GM23338 (cell line): ENCODE data around the gene HPGD.

ENCODE experiments used
- CREB1 ChIP-seq: fragments of 250-450 bp; sonication (Bioruptor Pico); IDR thresholded peaks from 2 replicates; pipeline ENCODE4 v1.5.0; 2020; ENCODE audit warnings: low read depth, mild to moderate bottlenecking, moderate library complexity
- CTCF ChIP-seq, 2 experiments: fragments of 200-600 bp in 1 of 2; sonication (generic) in 1 of 2; conservative IDR thresholded peaks; 2 replicates each; pipeline versions ENCODE4 v1.5.1 to v1.6.1; 2016 to 2017; ENCODE audit warnings: antibody characterized with exemption in 2 of 2, low read depth in 2 of 2, mild to moderate bottlenecking in 2 of 2, moderate library complexity in 1 of 2
- ETS1 ChIP-seq: IDR thresholded peaks from 2 replicates; pipeline ENCODE4 v1.6.1; 2016; ENCODE audit warnings: antibody characterized with exemption
- EZH2 ChIP-seq: fragments of 200-600 bp; sonication (generic); IDR thresholded peaks from one replicate; pipeline ENCODE4 v1.8.0; 2017; ENCODE audit warnings: antibody characterized with exemption, mild to moderate bottlenecking, low read depth; ENCODE audit not compliant: unreplicated experiment
- EZH2phosphoT487 ChIP-seq: fragments of 200-600 bp; sonication (generic); IDR thresholded peaks from one replicate; pipeline ENCODE4 v1.8.1; 2018; ENCODE audit warnings: antibody characterized with exemption; ENCODE audit not compliant: unreplicated experiment
- JUNB ChIP-seq: IDR thresholded peaks from one replicate; pipeline ENCODE4 v1.6.1; 2016; ENCODE audit warnings: antibody characterized with exemption; ENCODE audit not compliant: unreplicated experiment
- NANOG ChIP-seq: IDR thresholded peaks from 2 replicates; pipeline ENCODE4 v1.6.1; 2016; ENCODE audit warnings: antibody characterized with exemption, borderline replicate concordance
- POLR2AphosphoS5 ChIP-seq: IDR thresholded peaks from 2 replicates; pipeline ENCODE4 v1.6.1; 2016; ENCODE audit warnings: antibody characterized with exemption, low read depth
- REST ChIP-seq: IDR thresholded peaks from one replicate; pipeline ENCODE4 v1.6.1; 2018; ENCODE audit warnings: antibody characterized with exemption; ENCODE audit not compliant: unreplicated experiment
- STAT1 ChIP-seq: IDR thresholded peaks from one replicate; pipeline ENCODE4 v1.6.1; 2016; ENCODE audit warnings: antibody characterized with exemption; ENCODE audit not compliant: unreplicated experiment
- ZNF114 ChIP-seq: fragments of 250-450 bp; sonication (Bioruptor Pico); IDR thresholded peaks from 2 replicates; pipeline ENCODE4 v1.5.0; 2020; ENCODE audit warnings: mild to moderate bottlenecking, moderate library complexity
- ZNF331 ChIP-seq: fragments of 250-450 bp; sonication (Bioruptor Pico); IDR thresholded peaks from 2 replicates; pipeline ENCODE4 v1.5.0; 2020; ENCODE audit warnings: low read depth, mild to moderate bottlenecking, moderate library complexity
- ZNF462 ChIP-seq: fragments of 250-450 bp; sonication (Bioruptor Pico); IDR thresholded peaks from 2 replicates; pipeline ENCODE4 v1.5.0; 2020; ENCODE audit warnings: mild to moderate bottlenecking, moderate library complexity

GRCh38 chr4:174524242-174524641 is 2.0 kb upstream of the HPGD start:
- TF ChIP-seq CTCF (conservative IDR thresholded peaks at IDR 0.05; ENCODE audit: low read depth in 2 of 2) (no peak), POLR2AphosphoS5 (no peak), CREB1 (CRISPR knock-in tag) (no peak), REST (no peak), JUNB (no peak), EZH2phosphoT487 (no peak), ZNF331 (CRISPR knock-in tag) (no peak), ETS1 (no peak), EZH2 (no peak), NANOG (no peak), ZNF114 (CRISPR knock-in tag) (no peak), STAT1 (no peak), ZNF462 (CRISPR knock-in tag) (no peak)
